AG08396 (cell line): ENCODE measurements around the gene MASTL.

Experiments
- DNase-seq: peaks from one replicate; pipeline ENCODE4 v3.0.0; 2012; ENCODE audit warnings: low spot score, mixed read lengths

The MASTL gene

DNA sequence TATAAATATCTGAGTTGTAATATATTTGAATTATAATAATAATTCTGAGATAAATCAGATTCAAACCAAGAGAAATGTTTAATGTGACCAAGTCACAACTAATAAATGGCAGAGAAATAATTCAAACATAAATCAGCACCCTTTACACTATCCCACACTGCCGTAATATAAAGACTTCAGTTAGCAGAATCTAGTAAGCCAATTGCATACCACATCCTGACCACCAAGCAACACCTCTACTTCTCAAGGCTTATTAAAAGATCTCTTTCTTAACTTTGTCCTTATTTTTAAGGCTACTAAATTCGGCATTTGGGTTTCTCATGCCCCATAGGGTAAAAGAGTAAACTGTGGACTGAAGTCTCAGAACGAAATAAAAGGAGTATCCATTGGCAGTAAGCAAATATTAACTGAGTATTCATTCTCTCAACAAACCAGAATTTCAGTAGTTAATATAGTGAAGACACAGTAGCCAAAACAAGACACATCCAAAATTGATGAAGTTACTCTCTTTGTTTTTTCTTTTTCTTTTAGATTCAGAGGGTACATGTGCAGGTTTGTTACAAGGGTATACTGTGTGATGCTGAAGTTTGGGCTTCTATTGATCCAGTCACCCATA, 70.6 kb downstream of the MASTL start:
- no peak for DNase-seq

DNA sequence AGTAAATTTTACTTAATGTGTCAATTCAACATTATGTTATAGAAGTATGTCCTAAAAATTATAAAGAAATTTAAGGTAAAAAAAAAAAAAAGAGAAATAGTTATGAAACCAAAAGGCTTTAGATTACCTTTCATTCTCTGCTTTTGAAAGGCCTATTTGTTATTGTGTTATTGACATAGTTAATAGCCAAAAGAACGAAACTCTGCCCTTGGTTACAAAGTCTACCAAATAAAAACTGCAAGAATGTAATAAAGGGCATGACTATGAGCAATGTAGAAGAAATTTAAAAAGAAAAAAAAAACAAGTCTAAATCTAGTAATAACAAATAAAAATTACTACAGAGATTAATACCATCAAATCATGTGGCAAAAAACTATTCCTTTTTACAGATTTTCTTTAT, 74.9 kb downstream of the MASTL start:
- DNase-seq: no peak

- DNase-seq: no peak
These were observed 80.6 kb downstream of the MASTL start for GRCh38 chr10:27235706-27236105.
